ENCODE results near the gene ATP2B2.

The ATP2B2 gene

GRCh38 chr3:10437995-10438901 lies 67.1 kb downstream of the ATP2B2 start (continued):
- TF ChIP-seq PRDM10 (tag by site-specific recombination; IDR thresholded peaks at IDR 0.05) (peak; percentile 34; the same call in 1 of the 2 replicates), REST (tag by site-specific recombination; IDR thresholded peaks at IDR 0.05) (0 out of 2 replicates have a peak, but pooled peaks have one; percentile 36), ZNF2 (tag by site-specific recombination; IDR thresholded peaks at IDR 0.05) (no peak), ZNF518A (tag by site-specific recombination; conservative IDR thresholded peaks at IDR 0.05; ENCODE audit: low read depth) (0 out of 2 replicates have a peak, but pooled peaks have one; percentile 33), KLF1 (tag by site-specific recombination; IDR thresholded peaks at IDR 0.05) (peak; percentile 62; the same call in 1 of the 2 replicates), ZNF629 (tag by site-specific recombination; IDR thresholded peaks at IDR 0.05) (peak; percentile 39; the same call in 1 of the 2 replicates), KLF9 (tag by site-specific recombination; IDR thresholded peaks at IDR 0.05; ENCODE audit: low read depth) (no peak), ZBTB1 (tag by site-specific recombination; IDR thresholded peaks at IDR 0.05) (no peak), TRIM28 (IDR thresholded peaks at IDR 0.05; ENCODE audit: borderline replicate concordance, low read length) (no peak), ZNF223 (tag by site-specific recombination; IDR thresholded peaks at IDR 0.05) (no peak), ZNF624 (tag by site-specific recombination; IDR thresholded peaks at IDR 0.05) (no peak), ZNF184 (tag by site-specific recombination; IDR thresholded peaks at IDR 0.05) (0 out of 2 replicates have a peak, but pooled peaks have one; percentile 9), ZNF658 (tag by site-specific recombination; IDR thresholded peaks at IDR 0.05) (no peak), ZNF830 (tag by site-specific recombination; IDR thresholded peaks at IDR 0.05; ENCODE audit: low read depth) (no peak), KLF17 (tag by site-specific recombination; IDR thresholded peaks at IDR 0.05) (peak; percentile 91), ZBTB17 (tag by site-specific recombination; IDR thresholded peaks at IDR 0.05) (peak; percentile 47), ZNF777 (tag by site-specific recombination; IDR thresholded peaks at IDR 0.05; ENCODE audit: borderline replicate concordance) (no peak), ZEB2 (tag by site-specific recombination; IDR thresholded peaks at IDR 0.05) (peak; percentile 72; the same call in 1 of the 2 replicates), EGR2 (tag by site-specific recombination; IDR thresholded peaks at IDR 0.05; ENCODE audit: low read depth) (peak; percentile 45), ZNF341 (tag by site-specific recombination; IDR thresholded peaks at IDR 0.05; ENCODE audit: low read depth) (peak; percentile 69), OVOL3 (tag by site-specific recombination; IDR thresholded peaks at IDR 0.05) (no peak), ZFP69B (tag by site-specific recombination; IDR thresholded peaks at IDR 0.05) (peak; percentile 93), SCRT2 (tag by site-specific recombination; IDR thresholded peaks at IDR 0.05) (0 out of 2 replicates have a peak, but pooled peaks have one; percentile 41)
